HG02970 (cell line): ENCODE measurements around the gene NAIP.
"Not testable (repeated sequence)": the region's sequence is repeated elsewhere in the genome, so short reads cannot be mapped to it uniquely, and the experiment has no call there.

Experiments used
- ATAC-seq: cut with Tn5 transposase; IDR thresholded peaks from one replicate; pipeline ENCODE4 v1.9.1; 2021; ENCODE audit warnings: mild to moderate bottlenecking, moderate library complexity, moderate number of reproducible peaks; ENCODE audit not compliant: unreplicated experiment, low FRiP score

Gene NAIP, protein sequence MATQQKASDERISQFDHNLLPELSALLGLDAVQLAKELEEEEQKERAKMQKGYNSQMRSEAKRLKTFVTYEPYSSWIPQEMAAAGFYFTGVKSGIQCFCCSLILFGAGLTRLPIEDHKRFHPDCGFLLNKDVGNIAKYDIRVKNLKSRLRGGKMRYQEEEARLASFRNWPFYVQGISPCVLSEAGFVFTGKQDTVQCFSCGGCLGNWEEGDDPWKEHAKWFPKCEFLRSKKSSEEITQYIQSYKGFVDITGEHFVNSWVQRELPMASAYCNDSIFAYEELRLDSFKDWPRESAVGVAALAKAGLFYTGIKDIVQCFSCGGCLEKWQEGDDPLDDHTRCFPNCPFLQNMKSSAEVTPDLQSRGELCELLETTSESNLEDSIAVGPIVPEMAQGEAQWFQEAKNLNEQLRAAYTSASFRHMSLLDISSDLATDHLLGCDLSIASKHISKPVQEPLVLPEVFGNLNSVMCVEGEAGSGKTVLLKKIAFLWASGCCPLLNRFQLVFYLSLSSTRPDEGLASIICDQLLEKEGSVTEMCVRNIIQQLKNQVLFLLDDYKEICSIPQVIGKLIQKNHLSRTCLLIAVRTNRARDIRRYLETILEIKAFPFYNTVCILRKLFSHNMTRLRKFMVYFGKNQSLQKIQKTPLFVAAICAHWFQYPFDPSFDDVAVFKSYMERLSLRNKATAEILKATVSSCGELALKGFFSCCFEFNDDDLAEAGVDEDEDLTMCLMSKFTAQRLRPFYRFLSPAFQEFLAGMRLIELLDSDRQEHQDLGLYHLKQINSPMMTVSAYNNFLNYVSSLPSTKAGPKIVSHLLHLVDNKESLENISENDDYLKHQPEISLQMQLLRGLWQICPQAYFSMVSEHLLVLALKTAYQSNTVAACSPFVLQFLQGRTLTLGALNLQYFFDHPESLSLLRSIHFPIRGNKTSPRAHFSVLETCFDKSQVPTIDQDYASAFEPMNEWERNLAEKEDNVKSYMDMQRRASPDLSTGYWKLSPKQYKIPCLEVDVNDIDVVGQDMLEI (N-terminal part only)

GRCh38 chr5:71025289-71025953 is at the start of gene NAIP:
TSS of gene NAIP (minus strand) at chr5:71025339. CDS start at chr5:71012915, 12,424 bp downstream.
- not testable (repeated sequence) for ATAC-seq

- ATAC-seq = peak; percentile 91
Observed at GRCh38 chr5:71067262-71067928, 42.3 kb upstream of the NAIP start, which contains the start of gene GTF2H2. TSS of gene GTF2H2 (minus strand) at chr5:71067676. CDS start at chr5:71062763, 4,913 bp downstream.

DNA sequence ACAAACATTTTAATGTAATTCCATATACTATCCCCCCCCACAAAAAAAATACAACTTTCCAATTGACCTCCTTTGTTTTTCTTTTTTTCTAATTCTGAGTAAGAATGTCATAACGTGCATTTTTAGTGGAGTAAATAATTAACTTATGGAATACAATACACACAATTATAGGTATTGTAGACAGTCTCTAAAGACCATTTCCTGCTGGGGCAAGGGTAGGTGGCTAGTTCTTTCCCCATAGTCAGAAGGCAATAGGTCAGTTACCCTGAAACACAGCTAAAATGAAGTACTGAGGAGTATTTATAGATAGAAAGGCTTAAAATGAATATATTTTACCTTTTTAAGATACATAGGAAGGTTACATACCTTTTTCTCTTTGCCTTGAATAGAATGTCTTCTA is 36.2 kb upstream of the NAIP start:
- ATAC-seq = not testable (repeated sequence)

GRCh38 chr5:71059426-71059825 is 34.3 kb upstream of the NAIP start:
- ATAC-seq = not testable (repeated sequence)

GRCh38 chr5:71044808-71045207 is 19.7 kb upstream of the NAIP start:
- not testable (repeated sequence) for ATAC-seq

- ATAC-seq = not testable (repeated sequence)
Observed at GRCh38 chr5:71044128-71044527, 19.0 kb upstream of the NAIP start.

- ATAC-seq = not testable (repeated sequence)
Observed at GRCh38 chr5:71031046-71031776, 6.1 kb upstream of the NAIP start.

DNA sequence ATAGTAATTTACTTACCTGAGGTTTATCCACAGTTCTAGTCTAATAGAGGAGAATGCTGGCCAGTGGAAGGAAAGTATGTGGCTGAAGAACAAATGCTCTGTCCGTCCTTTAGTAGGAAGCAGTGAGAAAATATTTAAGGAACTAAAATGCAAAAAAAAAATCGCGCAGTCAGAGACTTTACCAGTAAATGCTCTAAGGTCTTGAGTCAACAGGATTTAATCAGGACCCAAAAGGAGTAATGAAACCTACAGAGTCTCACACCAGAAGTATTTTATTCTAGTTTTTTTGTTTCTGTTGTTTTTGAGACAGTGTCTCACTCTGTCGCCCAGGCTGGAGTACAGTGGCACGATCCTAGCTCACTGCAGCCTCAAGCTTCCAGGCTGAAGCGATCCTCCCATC is 4.5 kb downstream of the NAIP start:
- not testable (repeated sequence) for ATAC-seq

DNA sequence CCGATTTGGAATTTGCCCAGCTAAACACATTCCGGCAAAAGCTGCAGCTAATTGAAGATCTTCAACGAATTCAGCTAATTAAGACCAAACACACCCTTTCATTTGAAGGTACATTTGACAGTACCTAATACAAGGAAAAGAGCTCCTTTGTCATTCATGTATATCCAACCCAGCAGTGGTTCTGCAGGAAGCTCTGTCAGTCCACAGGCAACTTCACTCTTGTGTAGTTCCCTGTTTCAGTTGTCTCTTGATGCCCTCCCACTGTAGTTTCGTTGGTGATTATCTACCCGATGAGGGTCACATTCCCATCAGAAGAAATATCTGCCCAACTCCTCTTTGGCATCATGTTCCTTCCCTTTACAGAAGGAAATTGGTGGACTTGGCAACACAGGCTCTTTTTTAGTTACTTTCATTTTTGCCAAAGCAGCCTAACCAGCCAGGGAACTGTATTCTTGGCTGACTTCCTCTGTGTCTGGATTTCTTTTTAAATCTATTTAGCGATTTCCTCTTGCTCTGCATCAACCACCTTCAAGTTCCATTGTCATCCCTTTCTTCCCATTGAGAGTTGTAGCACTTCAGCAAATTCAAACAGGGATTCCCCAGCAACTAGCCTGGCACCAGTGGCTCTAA is 6.6 kb downstream of the NAIP start:
- ATAC-seq = not testable (repeated sequence)

DNA sequence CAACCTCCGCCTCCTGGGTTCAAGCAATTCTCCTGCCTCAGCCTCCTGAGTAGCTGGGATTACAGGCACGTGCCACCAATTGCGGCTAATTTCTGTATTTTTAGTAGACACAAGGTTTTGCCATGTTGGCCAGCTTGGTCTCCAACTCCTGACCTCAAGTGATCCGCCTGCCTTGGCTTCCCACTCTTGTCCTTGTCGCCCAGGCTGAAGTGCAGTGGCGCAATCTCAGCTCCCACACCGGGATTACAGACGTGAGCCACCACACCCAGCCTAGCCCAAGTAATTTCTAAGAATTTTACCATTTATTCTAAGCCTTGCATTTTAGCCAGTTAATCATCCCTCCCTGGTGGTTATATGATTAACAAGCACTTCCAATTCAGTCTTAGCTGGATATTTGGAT is 11.0 kb downstream of the NAIP start:
- no peak for ATAC-seq

DNA sequence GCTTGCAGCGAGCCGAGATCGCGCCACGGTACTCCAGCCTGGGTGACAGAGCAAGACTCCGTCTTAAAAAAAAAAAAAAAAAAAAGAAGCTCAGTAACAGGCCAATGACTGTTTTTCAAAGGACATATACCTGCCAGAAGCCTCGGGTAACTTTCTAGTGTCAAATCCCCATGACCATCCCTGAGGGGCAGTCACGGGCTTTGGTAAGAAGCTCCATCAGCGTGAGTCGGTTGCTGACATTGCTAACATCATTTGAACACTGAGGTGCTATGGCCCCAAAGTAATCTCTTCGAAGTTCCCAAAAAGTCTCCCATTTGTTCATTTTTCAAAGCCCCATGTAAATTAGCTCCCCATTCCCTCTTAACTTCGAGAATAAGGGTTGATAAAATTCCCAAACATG is 11.6 kb downstream of the NAIP start:
- ATAC-seq = no peak

- no peak for ATAC-seq
Observed at GRCh38 chr5:71011194-71011792, 13.8 kb downstream of the NAIP start.

- not testable (repeated sequence) for ATAC-seq
Observed at GRCh38 chr5:71006983-71007382, 18.2 kb downstream of the NAIP start.

GRCh38 chr5:70984882-70985281 is 40.3 kb downstream of the NAIP start:
- ATAC-seq = not testable (repeated sequence)

DNA sequence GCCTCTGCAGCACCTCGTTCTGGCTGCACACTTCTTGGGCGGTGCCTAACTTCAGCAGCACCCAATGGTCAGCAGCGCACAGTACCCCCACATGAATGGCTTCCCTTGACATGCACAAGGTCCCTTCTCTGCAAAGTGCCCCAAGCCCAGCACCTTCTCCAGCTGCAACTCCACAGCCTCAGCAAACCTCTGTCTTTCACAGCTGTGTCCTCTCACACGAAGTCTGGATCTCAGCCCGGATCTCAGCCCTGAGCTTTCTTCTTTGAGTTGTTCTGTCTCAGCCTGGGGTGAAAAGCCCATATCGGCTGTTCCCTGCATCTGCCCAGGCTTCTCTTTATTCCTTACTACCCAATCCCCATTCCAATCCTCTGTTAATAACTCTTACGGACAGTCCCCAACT is 57.9 kb downstream of the NAIP start:
- ATAC-seq = not testable (repeated sequence)

GRCh38 chr5:70964531-70964930 is 60.6 kb downstream of the NAIP start:
- not testable (repeated sequence) for ATAC-seq

DNA sequence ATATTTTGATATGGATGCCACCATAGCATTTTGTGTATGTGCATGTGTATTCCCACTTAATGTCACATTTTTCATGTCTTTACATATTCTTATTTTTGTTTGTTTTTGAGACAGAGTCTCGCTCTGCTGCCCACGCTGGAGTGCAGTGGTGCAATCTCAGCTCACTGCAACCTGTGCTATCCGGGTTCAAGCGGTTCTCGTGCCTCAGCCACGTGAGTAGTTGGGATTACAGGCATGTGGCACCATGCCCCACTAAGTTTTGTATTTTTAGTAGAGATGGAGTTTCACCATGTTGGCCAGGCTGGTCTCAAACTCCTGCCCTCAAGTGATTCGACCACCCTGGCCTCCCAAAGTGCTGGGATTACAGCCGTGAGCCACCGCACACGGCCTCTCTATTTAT is 72.1 kb downstream of the NAIP start:
- not testable (repeated sequence) for ATAC-seq

DNA sequence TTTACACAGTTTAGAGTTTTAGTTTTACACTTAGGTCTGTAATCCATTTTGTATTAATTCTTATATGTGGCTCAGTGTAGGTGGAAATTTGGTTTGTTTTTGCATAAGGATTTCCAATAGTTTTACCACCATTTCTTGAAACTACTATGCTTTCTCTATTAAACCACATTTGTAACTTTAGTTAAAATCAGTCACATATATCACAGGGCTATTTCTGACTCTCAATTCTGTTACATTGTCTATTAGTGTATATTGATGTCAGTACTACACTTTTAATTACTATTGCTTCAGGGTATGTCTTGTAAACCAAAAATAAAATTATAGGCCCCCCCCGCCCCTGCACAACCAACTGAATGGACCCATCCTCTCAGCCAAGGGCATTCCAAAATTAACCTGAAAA is 92.6 kb downstream of the NAIP start:
- ATAC-seq = not testable (repeated sequence)
